ENCODE measurements around the gene HENMT1. TPM values are rescaled to one million over a fixed set of nuclear protein-coding genes. Genes with fewer than 3 reads are reported as not detected.
A peak's percentile ranks its signal among the peaks of the same experiment; 100 is the strongest.

HENMT1 gene
- total and polyA plus RNA-seq, 9 of the 15 experiments (the other 6 are each of a cell fraction or from before 2014, with no cell fraction given): not detected

DNA sequence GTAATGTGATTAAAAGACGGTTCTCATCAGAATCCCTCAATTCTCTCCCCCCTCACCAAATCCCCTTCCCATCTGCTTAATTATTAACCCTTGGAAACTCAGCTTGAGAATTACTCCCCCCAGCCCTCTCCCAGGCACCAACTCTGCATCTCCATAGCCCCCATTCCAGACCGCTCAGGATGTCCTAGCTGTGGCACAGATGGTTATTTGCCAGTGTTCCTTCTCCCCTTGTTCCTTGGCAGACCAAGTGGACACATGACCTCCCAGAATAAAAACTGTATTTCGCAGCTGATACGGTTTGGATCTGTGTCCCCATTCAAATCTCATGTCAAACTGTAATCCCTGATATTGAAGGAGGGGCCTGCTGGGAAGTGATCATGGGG is 14.6 kb downstream of the HENMT1 start:
- no peak for ATAC-seq
- peaks cover 0 to 8% of the 10 kb centered on the region in 2 experiments; a peak in 3 of 5 replicates for H3K4me1 ChIP-seq (replicated peaks in 1 of 2; ENCODE audit: control insufficient read depth in 2 of 2, insufficient read depth in 2 of 2, low read length in 2 of 2)
- no peaks in the 10 kb centered on the region for H3K9me1 ChIP-seq (ENCODE audit: control insufficient read depth, insufficient read depth, low read length)
- CTCF ChIA-PET (ENCODE audit: low intra/inter-chr PET ratio): interaction anchor here (1.1 kb wide), 1 partner anchor 134 kb away, joined by 4 read pairs; no protein-coding TSS in a partner anchor
- H3K9me3 ChIP-seq (replicated peaks; ENCODE audit: control insufficient read depth, insufficient read depth, low read depth, low read length): no peaks in the 10 kb centered on the region
- intact Hi-C loops (cut with micrococcal nuclease): loop anchor here (5.0 to 10.0 kb wide), 3 partner anchors 169 to 521 kb away; no protein-coding TSS in a partner anchor
- DNase-seq (ENCODE audit: extremely low read depth in 1 of 4, low spot score in 3 of 4): no peak
- H3K79me2 ChIP-seq (ENCODE audit: control insufficient read depth, insufficient read depth, low read length): no peaks in the 10 kb centered on the region
- H3K4me3 ChIP-seq: no peak overlapping the region
- peak overlapping the region; percentile 87 for H2AFZ ChIP-seq (ENCODE audit: low read depth, low read length)
- no peaks in the 10 kb centered on the region for H4K20me1 ChIP-seq (replicated peaks; ENCODE audit: control insufficient read depth, insufficient read depth, low read length)
- no peak overlapping the region for H3K9ac ChIP-seq (ENCODE audit: insufficient read depth in 1 of 2, low read depth in 2 of 2, low read length in 2 of 2)
- H3K27me3 ChIP-seq (ENCODE audit: control insufficient read depth in 2 of 2, insufficient read depth in 2 of 2, low read length in 2 of 2): no peaks in the 10 kb centered on the region; a peak in 2 of 5 replicates
- no peak overlapping the region for H3K27ac ChIP-seq (ENCODE audit: extremely low read depth, low read depth, low read length)
- WGBS (ENCODE audit: insufficient coverage, low coverage, missing lambda C conversion rate): 72% methylated on average over 4 of the region's 4 CpGs
- in situ Hi-C loops (cut with MboI): loop anchor here (5.0 to 25.0 kb wide), 2 partner anchors 139 to 859 kb away; no protein-coding TSS in a partner anchor
- no TSS peak for BruUV-seq (replicated peaks)
- POLR2A ChIA-PET: interaction anchor here (0.7 to 1.3 kb wide), 5 partner anchors 10 to 241 kb away, joined by 3 to 5 read pairs (median 3); no protein-coding TSS in a partner anchor
- no peak for FAIRE-seq
- H3K4me2 ChIP-seq (ENCODE audit: insufficient read depth, low read length): no peak overlapping the region
- TF ChIP-seq FOXK1 (CRISPR knock-in tag; IDR thresholded peaks at IDR 0.05; ENCODE audit: borderline replicate concordance) (0 out of 2 replicates have a peak, but pooled peaks have one; percentile 13), ELF1 (tag; IDR thresholded peaks at IDR 0.05) (0 out of 2 replicates have a peak, but pooled peaks have one; percentile 15), EGR1 (conservative IDR thresholded peaks at IDR 0.05) (no peak)
- no peaks in the 10 kb centered on the region for H3K36me3 ChIP-seq (ENCODE audit: control insufficient read depth, insufficient read depth, low read length)

DNA sequence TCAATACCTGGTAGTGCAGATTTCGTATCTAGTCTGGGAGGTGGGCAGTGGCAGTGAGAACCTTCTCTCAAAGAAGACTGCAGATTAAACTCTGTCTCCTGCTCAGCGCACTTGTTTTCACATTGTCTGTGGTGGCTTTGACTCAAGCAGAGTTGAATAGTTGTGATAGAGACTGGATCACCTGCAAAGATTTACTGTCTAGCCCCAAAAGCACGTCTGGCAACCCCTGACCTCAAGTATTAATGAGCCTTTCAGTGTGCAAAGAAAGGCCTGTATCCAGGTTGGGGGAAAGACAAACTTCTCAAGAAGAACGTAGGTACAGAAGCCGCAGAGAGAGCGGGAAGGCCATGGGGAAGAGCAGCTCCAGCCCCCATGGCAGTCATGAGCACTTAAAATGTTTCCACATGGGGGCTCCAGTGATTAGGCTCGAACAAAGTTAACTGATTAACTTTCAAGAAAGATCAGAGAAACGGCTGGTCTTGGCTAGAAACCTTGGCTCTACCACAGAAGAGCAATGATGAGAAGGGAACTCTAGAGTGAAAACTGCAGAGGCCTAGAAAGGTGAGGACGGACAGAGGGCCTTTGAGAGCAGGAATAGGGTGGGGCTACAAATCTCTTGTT is 15.2 kb downstream of the HENMT1 start:
- Histone ChIP-seq H4K20me1 (replicated peaks; ENCODE audit: control insufficient read depth, insufficient read depth, low read length) (no peaks in the 10 kb centered on the region), H3K9me1 (ENCODE audit: control insufficient read depth, insufficient read depth, low read length) (no peaks in the 10 kb centered on the region), H3K9ac (ENCODE audit: insufficient read depth in 1 of 2, low read depth in 2 of 2, low read length in 2 of 2) (no peak overlapping the region), H3K4me1 (replicated peaks in 1 of 2; ENCODE audit: control insufficient read depth in 2 of 2, insufficient read depth in 2 of 2, low read length in 2 of 2) (peaks cover 0 to 8% of the 10 kb centered on the region in 2 experiments; a peak in 3 of 5 replicates), H3K9me3 (replicated peaks; ENCODE audit: control insufficient read depth, insufficient read depth, low read depth, low read length) (no peaks in the 10 kb centered on the region), H3K4me2 (ENCODE audit: insufficient read depth, low read length) (no peak overlapping the region), H2AFZ (ENCODE audit: low read depth, low read length) (peak overlapping the region; percentile 36; the same call in 1 of the 2 replicates), H3K36me3 (ENCODE audit: control insufficient read depth, insufficient read depth, low read length) (no peaks in the 10 kb centered on the region), H3K4me3 (no peak overlapping the region), H3K27ac (ENCODE audit: extremely low read depth, low read depth, low read length) (no peak overlapping the region), H3K27me3 (ENCODE audit: control insufficient read depth in 2 of 2, insufficient read depth in 2 of 2, low read length in 2 of 2) (no peaks in the 10 kb centered on the region; a peak in 2 of 5 replicates), H3K79me2 (ENCODE audit: control insufficient read depth, insufficient read depth, low read length) (no peaks in the 10 kb centered on the region)
- no TSS peak for BruUV-seq (replicated peaks)
- DNase-seq (ENCODE audit: extremely low read depth in 1 of 4, low spot score in 3 of 4): peak in 2 of 4 experiments; percentile 44 to 45
- ChIA-PET CTCF (ENCODE audit: low intra/inter-chr PET ratio) (no interaction called here), POLR2A (interaction anchor here (0.9 to 1.3 kb wide), 2 partner anchors 35 to 53 kb away, joined by 3 to 4 read pairs; no protein-coding TSS in a partner anchor)
- FAIRE-seq: no peak
- peak; percentile 62 for ATAC-seq
- 48% methylated on average over 9 of the region's 9 CpGs for WGBS (ENCODE audit: insufficient coverage, low coverage, missing lambda C conversion rate)
- in situ Hi-C loops (cut with MboI) (loop anchor here (5.0 to 25.0 kb wide), 2 partner anchors 138 to 858 kb away; no protein-coding TSS in a partner anchor), intact Hi-C loops (cut with micrococcal nuclease) (loop anchor here (2.0 to 10.0 kb wide), 4 partner anchors 63 to 521 kb away; no protein-coding TSS in a partner anchor)
- TF ChIP-seq L3MBTL2 (IDR thresholded peaks at IDR 0.05): 0 out of 2 replicates have a peak, but pooled peaks have one; percentile 13
- peak; percentile 52; the same call in 1 of the 2 replicates for TF ChIP-seq REST (IDR thresholded peaks at IDR 0.05; ENCODE audit: borderline replicate concordance)
- TF ChIP-seq REST (CRISPR knock-in tag; IDR thresholded peaks at IDR 0.05; ENCODE audit: low read depth): no peak
